Urinary bladder (tissue), 4 donors: ENCODE results near the gene TRAK1. TPM values are rescaled to one million over a fixed set of nuclear protein-coding genes. Genes with fewer than 3 reads are reported as not detected.

Experiments used
- DNase-seq: peaks from one replicate; pipeline ENCODE4 v3.0.0-alpha.2; 2015; ENCODE audit errors: extremely low spot score
- H3K27ac ChIP-seq: one replicate; pipeline ENCODE4 v1.5.1; 2013; ENCODE audit warnings: low read depth, mild to moderate bottlenecking, moderate library complexity
- H3K36me3 ChIP-seq: one replicate; pipeline ENCODE4 v1.6.1; 2013; ENCODE audit warnings: mild to moderate bottlenecking, moderate library complexity; ENCODE audit not compliant: insufficient read depth
- H3K4me1 ChIP-seq: one replicate; pipeline ENCODE4 v1.6.1; 2013; ENCODE audit warnings: mild to moderate bottlenecking, moderate library complexity; ENCODE audit not compliant: insufficient read depth
- H3K4me3 ChIP-seq: one replicate; pipeline ENCODE4 v1.5.1; 2013; ENCODE audit warnings: low read depth, low read length
- WGBS: extraction: QIAGEN DNeasy Blood & Tissue Kit; methylation state at CpG from one replicate; pipeline ENCODE4 v1.1.7; 2013; 5-methylcytosine and 5-hydroxymethylcytosine counted together
- polyA plus RNA-seq: library from polyadenylated mRNA; stranded (reverse); fragments of 200-250 nt; gene quantifications from one replicate; pipeline ENCODE4 v1.2.3, GENCODE V29; 2013
- total RNA-seq: library from RNA; depleted of rRNA; stranded (reverse); fragments of >200 nt; gene quantifications from one replicate; pipeline ENCODE4 v1.2.3, GENCODE V29; 2014
- donor health status: healthy with polysubstance abuse.
- donor health status: healthy.

The TRAK1 gene
- total and polyA plus RNA-seq, 2 donors = 26.9 to 66.0 TPM

DNA sequence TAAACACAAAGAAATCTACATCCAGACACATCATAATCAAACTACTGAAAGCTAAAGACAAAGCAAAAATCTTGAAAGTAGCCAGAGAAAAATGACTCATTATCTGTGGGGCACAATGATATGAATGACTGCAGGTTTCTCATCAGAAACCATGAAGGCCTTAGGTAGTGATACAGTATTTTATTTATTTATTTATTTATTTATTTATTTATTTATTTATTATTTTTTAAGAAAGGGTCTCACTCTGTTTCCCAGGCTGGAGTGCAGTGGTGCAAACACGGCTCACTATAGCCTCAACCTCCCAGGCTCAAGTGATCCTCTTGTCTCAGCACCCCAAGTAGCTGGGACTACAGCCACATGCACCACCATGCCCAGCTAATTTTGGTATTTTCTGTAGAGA is 159.6 kb downstream of the TRAK1 start:
- Histone ChIP-seq H3K36me3 (no peaks in the 10 kb centered on the region), H3K4me1 (no peaks in the 10 kb centered on the region), H3K27ac (no peak overlapping the region), H3K4me3 (no peak overlapping the region)
- DNase-seq = no peak
- 95% methylated on average over 1 of the region's 1 CpG for WGBS

DNA sequence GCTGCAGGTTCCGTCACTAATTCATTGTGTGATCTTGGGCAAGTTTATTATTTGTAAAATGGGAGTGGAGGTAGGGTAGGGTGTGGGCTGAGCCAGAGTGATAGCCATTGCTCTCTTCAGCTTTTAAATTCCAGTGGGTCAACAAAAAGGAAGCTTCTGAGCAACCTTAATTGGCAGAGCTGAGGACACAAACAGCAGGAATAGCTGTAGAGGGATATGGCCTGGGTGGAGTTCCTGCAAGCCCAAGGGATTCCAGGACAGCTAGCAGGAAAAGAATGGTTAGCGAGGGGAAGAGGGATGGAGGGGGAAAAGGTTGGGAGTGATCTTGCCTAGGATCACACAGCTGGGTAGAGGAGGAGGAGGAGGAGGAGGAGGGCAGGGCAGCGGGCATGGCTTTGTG is 163.4 kb downstream of the TRAK1 start:
- no peak overlapping the region for H3K4me3 ChIP-seq
- no peaks in the 10 kb centered on the region for H3K4me1 ChIP-seq
- H3K27ac ChIP-seq = no peak overlapping the region
- DNase-seq = no peak
- no peaks in the 10 kb centered on the region for H3K36me3 ChIP-seq
- 50% methylated on average over 3 of the region's 3 CpGs for WGBS

DNA sequence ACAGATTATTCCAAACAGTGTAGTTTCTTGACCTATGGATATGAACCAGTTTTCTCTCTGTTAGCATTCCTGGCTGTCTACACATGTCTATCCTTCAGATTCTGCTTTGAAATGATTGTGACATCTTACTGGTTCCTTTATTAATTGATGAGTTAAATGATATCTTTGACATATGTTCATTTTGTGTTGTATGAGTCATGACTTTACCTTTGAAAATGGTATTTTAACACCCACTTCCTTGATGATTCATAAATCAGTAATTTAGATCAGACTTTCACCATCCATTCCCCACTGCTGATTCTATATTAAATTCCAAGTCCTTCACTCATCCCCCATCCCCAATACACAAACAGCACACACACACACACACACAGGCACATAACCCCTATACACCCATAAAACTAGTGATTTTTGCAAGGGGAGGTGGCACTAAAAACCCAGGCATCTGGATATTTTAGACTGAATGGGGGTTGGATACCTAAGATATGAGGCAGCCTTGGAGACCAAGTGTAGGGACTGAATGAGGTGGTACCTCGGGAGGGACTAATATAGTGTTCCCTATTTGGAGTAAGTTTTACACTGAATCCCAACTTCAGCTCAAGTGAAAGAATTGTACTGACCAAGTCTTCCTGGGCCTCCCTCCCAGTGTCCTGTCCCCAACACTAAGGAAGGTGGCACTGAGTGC is 165.1 kb downstream of the TRAK1 start:
- Histone ChIP-seq H3K27ac (no peak overlapping the region), H3K36me3 (no peaks in the 10 kb centered on the region), H3K4me1 (no peaks in the 10 kb centered on the region), H3K4me3 (no peak overlapping the region)
- DNase-seq = no peak
- WGBS = 85% methylated on average over 1 of the region's 1 CpG

DNA sequence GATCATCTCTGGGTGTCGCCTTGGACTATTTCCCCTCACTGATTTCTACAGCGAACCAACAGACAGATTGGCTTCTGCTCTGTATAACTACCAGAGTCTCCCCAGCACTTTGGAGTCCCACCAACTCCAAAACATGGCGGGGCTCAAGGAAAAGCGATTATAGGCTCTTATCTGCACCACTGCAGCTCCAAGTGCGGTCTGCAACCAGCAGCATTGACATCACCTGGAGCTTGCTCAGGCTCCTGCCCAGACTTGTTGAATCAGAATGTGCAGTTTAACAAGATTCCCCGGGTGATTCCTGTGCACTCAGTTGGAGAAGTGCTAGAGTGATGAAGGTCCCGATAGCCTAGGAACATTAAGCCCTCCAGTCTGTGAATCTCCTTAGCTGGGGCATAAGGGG is 165.8 kb downstream of the TRAK1 start:
- no peak overlapping the region for H3K27ac ChIP-seq
- H3K36me3 ChIP-seq = no peaks in the 10 kb centered on the region
- WGBS = 52% methylated on average over 7 of the region's 7 CpGs
- no peak for DNase-seq
- no peaks in the 10 kb centered on the region for H3K4me1 ChIP-seq
- no peak overlapping the region for H3K4me3 ChIP-seq

DNA sequence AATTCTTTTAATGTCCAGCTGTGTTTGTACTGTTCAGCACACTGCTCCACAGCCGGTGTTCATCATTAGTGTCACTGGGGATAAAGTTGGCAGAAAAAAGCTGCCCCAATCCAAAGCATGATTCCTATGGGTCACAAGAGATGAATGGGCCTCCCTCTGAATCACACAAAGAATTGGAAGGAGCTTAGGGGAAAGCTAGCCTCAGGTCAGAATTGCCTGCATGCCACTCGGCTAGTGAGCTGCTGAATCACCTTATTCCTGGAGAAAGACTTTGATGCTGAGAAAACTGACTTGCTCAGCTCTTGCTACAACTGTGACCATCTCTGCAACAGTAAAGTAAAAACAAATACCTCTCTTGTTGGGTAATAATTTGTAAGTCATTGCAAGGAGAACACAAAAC is 171.4 kb downstream of the TRAK1 start:
- Histone ChIP-seq H3K4me3 (no peak overlapping the region), H3K4me1 (no peaks in the 10 kb centered on the region), H3K36me3 (no peaks in the 10 kb centered on the region), H3K27ac (no peak overlapping the region)
- DNase-seq = no peak
- 34% methylated on average over 2 of the region's 2 CpGs for WGBS

- WGBS = 10% methylated on average over 56 of the region's 56 CpGs
- H3K4me3 ChIP-seq = no peak overlapping the region
These were observed 172.5 kb downstream of the TRAK1 start for GRCh38 chr3:42263354-42264346.

DNA sequence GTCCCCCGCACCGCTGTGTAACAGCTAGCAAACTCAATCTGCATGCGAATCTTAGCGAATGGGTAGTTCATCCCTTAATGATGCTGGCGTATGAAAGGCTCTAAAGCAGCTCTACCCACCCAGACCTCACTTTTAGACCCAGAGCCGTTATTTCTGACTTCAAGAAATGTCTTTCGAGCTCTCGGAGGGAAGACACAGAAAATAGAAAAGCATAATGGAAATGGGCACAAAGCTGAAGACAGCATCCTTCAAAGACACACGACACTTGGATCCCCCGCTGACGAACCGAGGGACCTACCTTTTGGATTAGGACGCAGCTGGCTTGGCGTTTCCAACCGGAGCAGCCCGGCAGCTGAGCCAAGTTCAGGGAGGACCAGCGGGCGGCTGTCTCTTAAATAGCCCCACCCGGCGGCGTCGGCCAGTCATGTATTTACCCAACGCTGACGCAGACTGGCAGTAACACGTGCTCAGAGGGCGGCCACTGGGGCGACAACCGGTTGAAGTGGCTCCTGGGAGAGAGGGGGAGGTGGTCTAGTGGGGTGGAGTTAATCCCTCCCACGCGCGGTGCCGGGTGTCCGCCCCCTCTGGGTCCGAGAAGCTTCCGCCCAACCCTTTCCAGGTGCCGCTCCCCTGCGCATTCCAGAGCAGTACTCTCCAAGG is 173.4 kb downstream of the TRAK1 start:
- Histone ChIP-seq H3K4me3 (no peak overlapping the region), H3K27ac (no peak overlapping the region), H3K4me1 (no peaks in the 10 kb centered on the region), H3K36me3 (no peaks in the 10 kb centered on the region)
- no peak for DNase-seq
- WGBS = 11% methylated on average over 37 of the region's 37 CpGs

More at GRCh38 chr3:42263354-42264346, 172.5 kb downstream of the TRAK1 start:
- Histone ChIP-seq H3K27ac (no peak overlapping the region), H3K4me1 (no peaks in the 10 kb centered on the region), H3K36me3 (no peaks in the 10 kb centered on the region)
- no peak for DNase-seq

DNA sequence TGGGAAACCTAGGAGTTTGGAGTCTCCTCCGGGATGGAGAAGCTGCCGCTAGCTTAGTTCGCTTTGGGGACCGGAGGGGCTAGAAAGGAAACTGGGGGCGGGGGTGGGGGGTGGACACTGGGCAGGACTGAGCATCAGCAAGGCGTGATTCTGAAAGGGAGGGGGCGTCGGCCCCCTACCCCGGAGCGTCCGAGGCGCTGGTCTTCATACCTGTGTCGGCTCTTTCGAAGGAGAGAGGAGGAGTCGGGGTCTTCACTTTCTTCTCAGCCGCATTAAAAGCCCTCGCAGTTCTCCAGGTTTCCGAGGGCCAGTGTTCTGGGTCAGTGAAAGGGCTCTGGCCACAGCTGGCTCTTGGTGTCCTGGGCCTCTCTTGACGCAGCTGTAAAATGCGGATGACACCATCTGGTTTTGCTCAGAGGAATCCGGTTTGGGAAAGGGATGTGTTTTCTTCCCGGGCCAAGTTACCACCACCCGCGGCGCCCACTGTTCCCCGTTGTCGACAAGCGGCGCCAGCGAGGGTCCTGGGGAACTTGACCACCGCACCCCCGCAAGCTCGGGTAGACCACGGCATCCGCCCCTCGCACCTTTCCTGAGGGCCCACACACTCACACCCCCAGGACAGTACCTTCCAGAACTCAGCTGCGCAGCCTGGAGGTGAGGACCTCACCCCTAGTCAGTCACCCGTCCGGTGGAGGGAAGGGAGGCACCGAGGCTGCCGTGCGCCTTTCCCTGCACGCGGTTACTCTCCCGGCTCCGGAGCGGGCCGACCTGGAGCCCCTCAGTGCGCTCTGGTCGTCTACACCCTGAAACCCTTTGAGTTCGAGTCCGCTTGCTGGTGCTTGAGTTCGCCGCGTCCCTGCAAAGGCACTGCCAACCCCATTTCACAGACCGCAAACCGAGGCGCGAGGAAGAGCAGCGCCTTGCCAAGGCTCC is 174.2 kb downstream of the TRAK1 start:
- no peaks in the 10 kb centered on the region for H3K36me3 ChIP-seq
- H3K27ac ChIP-seq = no peak overlapping the region
- H3K4me1 ChIP-seq = no peaks in the 10 kb centered on the region
- WGBS = 11% methylated on average over 60 of the region's 60 CpGs
- H3K4me3 ChIP-seq = no peak overlapping the region
- no peak for DNase-seq

GRCh38 chr3:42266085-42266484 is 174.9 kb downstream of the TRAK1 start, which contains the start of gene CCK:
Gene CCK (minus strand): TSS chr3:42266185. CDS start chr3:42263630, 2,555 bp downstream.
- Histone ChIP-seq H3K4me1 (no peaks in the 10 kb centered on the region), H3K36me3 (no peaks in the 10 kb centered on the region), H3K4me3 (no peak within 1 kb of the TSS), H3K27ac (no peak within 1 kb of the TSS)
- DNase-seq = no peak
- WGBS = 41% methylated on average over 16 of the region's 16 CpGs

- no peak for DNase-seq
- Histone ChIP-seq H3K4me3 (no peak overlapping the region), H3K36me3 (no peaks in the 10 kb centered on the region), H3K4me1 (no peaks in the 10 kb centered on the region), H3K27ac (no peak overlapping the region)
- 92% methylated on average over 6 of the region's 6 CpGs for WGBS
These were observed 176.7 kb downstream of the TRAK1 start for GRCh38 chr3:42267878-42268277.

DNA sequence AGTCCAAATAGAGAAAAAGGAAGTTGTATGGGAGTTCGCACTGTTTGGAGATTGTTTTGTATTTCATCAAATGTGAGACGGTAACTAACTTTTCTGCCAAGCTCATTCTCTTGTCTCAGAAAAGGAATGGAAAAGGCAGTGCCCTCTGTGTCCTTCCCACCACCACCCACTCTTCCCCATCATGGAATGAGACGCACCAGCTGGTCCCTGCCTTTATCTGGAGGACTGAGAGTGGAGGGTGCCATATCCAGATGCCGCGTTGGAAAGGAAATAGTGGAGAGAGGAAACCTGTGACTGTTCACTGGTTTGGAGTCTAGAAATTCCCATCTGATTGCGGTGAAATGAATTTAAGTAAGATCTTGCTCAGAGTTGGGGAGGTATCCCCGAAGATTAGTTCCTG is 178.5 kb downstream of the TRAK1 start:
- Histone ChIP-seq H3K27ac (no peak overlapping the region), H3K36me3 (no peaks in the 10 kb centered on the region), H3K4me3 (no peak overlapping the region), H3K4me1 (no peaks in the 10 kb centered on the region)
- DNase-seq = no peak
- WGBS = 79% methylated on average over 7 of the region's 7 CpGs

DNA sequence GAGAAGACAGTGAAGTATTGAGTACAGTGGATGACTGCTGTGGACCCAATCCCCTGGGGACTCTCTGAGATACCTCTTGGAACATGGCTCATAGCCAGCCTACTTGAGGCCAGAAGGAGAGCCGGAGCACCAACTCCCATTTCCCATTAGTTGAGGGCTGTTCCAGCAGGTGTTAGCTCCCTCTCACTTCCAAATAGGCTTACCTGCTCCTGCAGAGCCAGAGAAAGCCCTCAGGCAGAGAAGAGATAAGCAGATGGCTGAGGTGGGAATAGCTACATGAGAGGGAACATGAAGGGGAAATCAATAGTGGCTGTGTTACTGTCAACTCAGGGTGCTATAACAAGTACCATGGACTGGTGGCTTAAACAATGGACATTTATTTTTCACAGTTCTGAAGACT is 179.4 kb downstream of the TRAK1 start:
- H3K36me3 ChIP-seq = no peaks in the 10 kb centered on the region
- no peak for DNase-seq
- no peaks in the 10 kb centered on the region for H3K4me1 ChIP-seq
- no peak overlapping the region for H3K4me3 ChIP-seq
- no peak overlapping the region for H3K27ac ChIP-seq
- 94% methylated on average over 1 of the region's 1 CpG for WGBS

DNA sequence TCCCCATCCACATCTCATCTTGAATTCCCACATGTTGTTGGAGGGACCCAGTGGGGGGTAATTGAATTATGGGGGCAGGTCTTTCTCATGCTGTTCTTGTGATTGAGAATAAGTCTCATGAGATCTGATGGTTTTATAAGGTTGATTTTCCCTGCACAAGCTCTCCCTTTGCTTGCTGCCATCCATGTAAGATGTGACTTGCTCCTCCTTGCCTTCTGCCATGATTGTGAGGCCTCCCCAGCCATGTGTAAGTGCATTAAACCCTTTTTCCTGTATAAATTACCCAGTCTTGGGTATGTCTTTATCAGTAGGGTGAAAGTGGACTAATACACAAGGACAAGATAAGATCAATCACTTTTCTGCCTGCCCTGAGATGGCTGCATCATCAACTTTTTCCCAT is 180.6 kb downstream of the TRAK1 start:
- H3K36me3 ChIP-seq = no peaks in the 10 kb centered on the region

More for the DNA sequence above, 180.6 kb downstream of the TRAK1 start:
- DNase-seq = no peak
- Histone ChIP-seq H3K27ac (no peak overlapping the region), H3K4me3 (no peak overlapping the region), H3K4me1 (no peaks in the 10 kb centered on the region)
